ENCODE measurements around the gene C10orf71.

The C10orf71 gene

DNA sequence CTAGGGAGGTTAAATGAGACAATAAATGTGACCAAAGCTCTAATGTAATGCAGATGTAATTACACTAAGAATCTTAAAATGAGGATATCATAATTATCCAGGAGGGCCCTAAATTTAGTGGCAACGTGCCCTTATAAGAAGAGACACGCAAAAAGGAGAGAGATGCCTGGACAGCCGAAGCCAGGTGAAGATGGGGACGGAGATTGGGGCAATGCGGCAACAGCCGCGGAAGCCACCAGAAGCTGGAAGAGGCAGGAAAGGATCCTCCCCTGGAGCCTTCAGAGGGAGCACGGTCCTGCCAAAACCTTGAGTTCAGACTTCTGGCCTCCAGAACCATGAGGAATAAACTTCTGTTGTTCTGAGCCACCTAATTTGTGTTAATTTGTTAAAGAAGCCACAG is 25.3 kb upstream of the C10orf71 start:
- no peak overlapping the region for H3K4me3 ChIP-seq (ENCODE audit: low read depth, low read length)

DNA sequence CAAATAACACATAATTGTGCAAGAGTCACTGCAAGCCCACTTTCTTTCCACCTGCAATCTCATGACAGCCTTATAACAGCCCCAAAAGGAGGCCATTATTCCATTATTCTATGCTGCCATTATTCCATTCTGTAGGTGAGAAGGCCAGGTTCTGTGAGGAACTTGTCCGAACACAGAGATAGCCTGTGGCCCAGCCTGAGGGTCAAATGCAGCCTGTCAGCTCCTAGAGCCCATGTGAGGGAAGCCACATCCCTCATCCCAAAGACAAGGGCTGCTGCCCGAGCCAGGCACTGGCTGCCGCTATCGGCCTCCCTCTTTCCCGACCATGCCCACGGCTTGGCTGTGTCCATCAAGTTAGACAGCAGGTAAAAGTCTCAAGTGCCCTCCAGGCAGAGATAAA is 24.1 kb upstream of the C10orf71 start:
- no peak overlapping the region for H3K4me3 ChIP-seq (ENCODE audit: low read depth, low read length)

- H3K4me3 ChIP-seq (ENCODE audit: low read depth, low read length): no peak overlapping the region
Measured at GRCh38 chr10:49275896-49276295, 23.1 kb upstream of the C10orf71 start.

GRCh38 chr10:49276596-49276995 is 22.4 kb upstream of the C10orf71 start:
- H3K4me3 ChIP-seq (ENCODE audit: low read depth, low read length): no peak overlapping the region

DNA sequence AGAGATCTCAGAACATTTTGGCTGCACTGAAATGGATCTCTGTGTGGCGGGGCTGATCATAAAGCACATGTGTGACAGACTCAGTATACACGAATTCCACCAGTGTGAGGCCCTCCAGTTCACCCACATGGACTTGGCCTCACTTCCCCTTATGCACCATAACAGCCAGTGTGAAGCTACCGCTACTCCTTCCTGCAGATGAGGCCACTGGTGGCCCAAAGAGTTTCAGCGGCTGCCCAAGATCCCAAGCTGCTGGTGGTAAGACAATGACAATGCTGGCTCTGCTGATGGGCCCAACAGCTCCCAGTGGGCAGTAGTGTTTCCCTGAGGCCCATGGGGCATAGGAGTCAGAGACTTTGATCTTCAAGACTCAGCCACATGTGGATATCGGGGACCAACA is 21.0 kb upstream of the C10orf71 start:
- H3K4me3 ChIP-seq (ENCODE audit: low read depth, low read length): no peak overlapping the region

GRCh38 chr10:49278497-49278981 is 20.4 kb upstream of the C10orf71 start:
- no peak overlapping the region for H3K4me3 ChIP-seq (ENCODE audit: low read depth, low read length)

- no peak overlapping the region for H3K4me3 ChIP-seq (ENCODE audit: low read depth, low read length)
Measured at GRCh38 chr10:49279015-49279880, 19.7 kb upstream of the C10orf71 start.

GRCh38 chr10:49280001-49280408 is 19.0 kb upstream of the C10orf71 start:
- H3K4me3 ChIP-seq (ENCODE audit: low read depth, low read length): no peak overlapping the region

DNA sequence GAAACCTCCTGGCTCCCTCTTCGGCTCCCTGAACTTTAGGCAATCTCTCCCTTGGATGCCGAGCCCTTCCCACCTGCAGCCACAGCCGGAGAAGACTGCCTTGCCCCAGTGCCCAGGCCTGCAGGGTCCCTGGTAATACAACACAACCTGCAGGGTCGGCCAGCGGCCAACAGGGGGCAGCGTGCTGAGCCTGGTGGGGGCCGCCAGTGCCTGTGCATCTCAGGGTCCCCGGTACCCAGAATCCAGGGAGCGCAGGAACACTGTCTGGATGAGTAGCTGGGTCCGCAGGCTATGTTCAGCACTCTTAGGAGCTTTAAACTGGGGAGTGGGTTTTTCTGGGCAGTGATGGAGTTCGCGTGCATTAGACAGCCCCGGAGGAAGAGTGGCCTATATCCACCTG is 17.5 kb upstream of the C10orf71 start:
- H3K4me3 ChIP-seq (ENCODE audit: low read depth, low read length): no peak overlapping the region

GRCh38 chr10:49282306-49282705 is 16.7 kb upstream of the C10orf71 start:
- no peak overlapping the region for H3K4me3 ChIP-seq (ENCODE audit: low read depth, low read length)

GRCh38 chr10:49282879-49283341 is 16.1 kb upstream of the C10orf71 start:
- no peak overlapping the region for H3K4me3 ChIP-seq (ENCODE audit: low read depth, low read length)

- H3K4me3 ChIP-seq (ENCODE audit: low read depth, low read length): no peak overlapping the region
Measured at GRCh38 chr10:49283491-49283890, 15.5 kb upstream of the C10orf71 start.

DNA sequence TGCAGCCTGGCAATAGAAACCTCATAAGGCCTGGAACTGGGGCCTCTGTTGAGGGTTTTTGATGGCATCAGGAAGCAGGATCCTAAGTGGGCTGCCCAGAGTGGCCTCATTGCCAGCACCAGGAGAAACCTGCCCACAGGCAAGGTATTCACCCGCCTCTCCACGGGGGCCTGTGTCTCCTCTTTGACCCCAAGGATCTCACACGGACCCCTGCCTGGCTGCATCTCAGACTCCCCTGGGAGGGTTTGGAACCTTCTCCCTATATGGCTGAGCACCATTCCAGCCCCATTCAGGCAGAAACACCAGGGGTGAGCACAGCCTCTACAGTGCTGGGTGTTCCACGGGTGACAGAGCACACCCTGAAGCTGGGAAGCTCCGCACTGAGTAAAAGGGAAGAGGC is 14.6 kb upstream of the C10orf71 start:
- no peak overlapping the region for H3K4me3 ChIP-seq (ENCODE audit: low read depth, low read length)

DNA sequence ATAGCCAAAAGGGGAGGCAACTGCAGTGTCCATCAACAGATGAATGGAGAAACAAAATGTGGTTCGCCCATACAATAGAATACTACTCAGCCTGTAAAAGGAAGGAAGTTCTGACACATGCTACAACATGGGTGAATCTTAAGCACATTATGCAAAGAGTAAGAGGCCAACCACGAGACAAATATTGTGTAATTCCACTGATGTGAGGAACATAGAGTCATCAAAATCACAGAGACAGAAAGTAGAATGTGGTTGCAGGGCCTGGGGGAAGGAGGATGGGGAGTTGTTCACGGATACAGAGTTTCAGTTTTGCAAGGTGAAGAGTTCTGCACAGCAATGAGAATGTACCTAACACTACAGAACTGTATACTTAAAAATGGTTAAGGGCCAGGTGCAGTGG is 13.7 kb upstream of the C10orf71 start:
- no peak overlapping the region for H3K4me3 ChIP-seq (ENCODE audit: low read depth, low read length)

DNA sequence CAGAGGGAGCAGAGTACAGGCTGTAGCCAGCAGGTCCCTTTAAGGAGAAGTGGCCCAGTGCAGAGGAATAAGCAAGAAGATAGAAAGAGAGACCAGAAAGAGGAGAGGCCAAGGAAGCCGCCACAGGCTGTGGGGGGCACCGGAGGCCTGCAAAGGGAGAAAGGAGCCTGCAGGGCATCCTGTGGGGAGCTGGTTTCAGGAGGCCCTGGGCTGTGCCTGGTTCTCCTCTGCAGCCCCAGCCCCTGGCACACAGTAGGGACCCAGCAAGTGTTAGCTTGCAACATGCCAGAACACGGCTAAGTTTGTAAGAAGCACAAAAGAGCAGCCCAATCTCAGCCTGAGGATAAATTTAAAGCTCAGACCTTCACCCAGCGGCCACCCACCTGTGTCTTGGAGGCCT is 12.3 kb upstream of the C10orf71 start:
- no peak overlapping the region for H3K4me3 ChIP-seq (ENCODE audit: low read depth, low read length)

DNA sequence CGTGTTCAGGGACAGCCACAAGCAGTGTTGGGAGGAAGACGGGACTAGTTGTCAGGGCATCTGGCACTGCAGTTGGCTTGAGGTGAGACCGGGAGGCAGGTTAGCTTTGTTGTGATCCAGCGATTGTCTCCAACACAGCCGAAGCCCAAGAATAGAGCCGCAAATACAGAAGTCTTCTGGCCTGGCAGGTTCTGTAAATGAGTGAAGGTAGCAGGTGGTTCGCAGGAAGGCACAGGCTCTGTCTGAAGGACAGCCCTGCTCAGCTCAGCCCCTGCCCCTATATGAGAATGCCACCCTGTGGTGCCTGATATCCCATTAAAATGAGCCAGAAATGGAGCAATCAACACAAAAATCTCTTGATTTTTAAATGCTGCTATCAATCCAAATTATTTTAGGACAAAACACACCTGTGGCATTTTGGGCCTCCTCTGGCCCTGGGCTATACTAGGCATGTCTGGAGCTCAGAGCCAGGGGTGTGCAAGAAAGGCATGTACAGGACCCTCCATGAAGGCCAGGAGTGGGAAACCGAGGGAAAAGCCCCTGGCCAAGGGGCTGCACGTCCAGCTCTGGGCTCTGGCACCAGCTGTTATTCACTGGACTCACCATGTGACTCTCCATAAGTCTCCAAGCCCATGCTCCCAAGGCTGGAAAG is 11.2 kb upstream of the C10orf71 start:
- no peak overlapping the region for H3K4me3 ChIP-seq (ENCODE audit: low read depth, low read length)

GRCh38 chr10:49288341-49289065 is 10.5 kb upstream of the C10orf71 start:
- H3K4me3 ChIP-seq (ENCODE audit: low read depth, low read length): no peak overlapping the region

DNA sequence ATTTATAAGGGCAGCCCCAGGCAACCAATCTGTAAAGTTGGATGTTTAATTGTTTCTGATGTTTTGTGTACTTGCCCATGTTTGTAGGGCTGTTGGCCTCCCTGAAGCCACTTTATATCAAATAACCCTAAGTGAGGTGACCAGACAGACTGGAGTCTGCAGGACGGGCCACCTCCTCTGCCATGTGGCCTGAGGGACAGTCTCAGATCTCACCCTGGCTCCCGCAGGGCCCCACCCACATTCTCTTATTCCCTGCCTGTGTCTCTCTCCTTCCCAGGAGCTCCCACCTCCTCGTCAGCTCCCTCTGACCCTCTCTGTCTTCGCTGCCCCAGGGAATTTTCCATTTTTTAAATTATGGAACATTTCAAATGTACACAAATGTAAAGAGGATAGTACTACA is 9.5 kb upstream of the C10orf71 start:
- H3K4me3 ChIP-seq (ENCODE audit: low read depth, low read length): no peak overlapping the region

DNA sequence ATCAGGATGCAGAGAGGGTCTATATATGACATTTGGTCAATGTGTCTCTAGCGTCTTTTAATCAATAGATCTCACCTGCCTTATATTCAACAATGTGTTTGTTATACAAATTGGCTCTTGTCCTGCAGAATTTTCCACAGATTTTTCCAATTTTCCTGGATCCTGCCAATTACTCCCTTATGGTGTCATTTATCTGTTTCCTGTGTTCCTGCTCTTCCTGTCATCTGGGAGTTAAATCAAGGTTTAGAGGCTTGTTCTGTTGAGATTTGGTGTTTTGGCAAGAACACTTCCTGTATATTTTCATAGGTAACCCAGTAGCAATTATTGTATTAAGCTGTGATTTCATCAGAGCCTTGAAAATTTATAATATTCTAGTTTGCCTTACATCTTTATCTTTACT is 8.8 kb upstream of the C10orf71 start:
- H3K4me3 ChIP-seq (ENCODE audit: low read depth, low read length): no peak overlapping the region

- no peak overlapping the region for H3K4me3 ChIP-seq (ENCODE audit: low read depth, low read length)
Measured at GRCh38 chr10:49290607-49291006, 8.4 kb upstream of the C10orf71 start.

GRCh38 chr10:49292565-49293207 is 6.3 kb upstream of the C10orf71 start:
- H3K4me3 ChIP-seq (ENCODE audit: low read depth, low read length): no peak overlapping the region
